ENCODE data around the gene COLEC11.

COLEC11 gene

DNA sequence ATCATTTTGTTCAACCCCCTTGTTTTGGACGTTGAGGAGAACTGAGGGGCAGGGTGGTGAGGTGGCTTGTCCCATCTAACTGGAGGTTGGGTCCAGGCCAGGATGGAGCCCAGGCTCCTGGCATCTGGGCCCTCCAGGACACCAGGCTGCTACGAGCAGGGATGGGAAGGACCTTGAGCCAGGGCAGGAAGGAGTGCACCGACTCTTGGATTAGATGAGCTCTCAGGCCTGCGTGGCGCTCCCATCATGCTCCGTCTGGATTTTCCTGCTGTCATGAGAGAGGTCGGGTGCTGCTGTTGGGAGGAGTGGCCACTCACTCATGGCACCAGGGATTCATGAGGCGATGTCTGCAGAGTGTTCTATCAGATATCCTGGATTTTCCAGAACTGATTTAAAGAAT lies 44.7 kb downstream of the COLEC11 start:
- no peak for DNase-seq

DNA sequence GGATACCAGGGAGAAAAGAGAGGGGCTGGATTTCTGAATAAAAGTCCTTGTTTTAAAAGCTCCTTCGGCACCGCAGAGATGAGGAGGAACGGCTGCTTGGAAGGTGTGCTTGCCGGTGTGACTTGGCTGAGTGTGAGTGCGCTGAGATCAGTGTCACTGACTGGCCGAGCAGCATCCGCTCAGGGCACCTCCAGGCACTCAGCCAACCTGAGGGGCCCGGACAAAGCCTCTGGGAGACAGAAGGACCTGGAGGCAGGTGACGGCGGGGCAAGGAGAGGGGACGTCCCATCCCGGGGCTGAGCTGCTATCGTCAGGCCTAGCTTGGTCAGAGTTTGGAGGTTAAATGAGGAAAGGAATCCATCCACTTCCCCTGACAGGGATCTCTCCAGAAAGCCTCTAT lies 46.3 kb downstream of the COLEC11 start:
- DNase-seq, result no peak

DNA sequence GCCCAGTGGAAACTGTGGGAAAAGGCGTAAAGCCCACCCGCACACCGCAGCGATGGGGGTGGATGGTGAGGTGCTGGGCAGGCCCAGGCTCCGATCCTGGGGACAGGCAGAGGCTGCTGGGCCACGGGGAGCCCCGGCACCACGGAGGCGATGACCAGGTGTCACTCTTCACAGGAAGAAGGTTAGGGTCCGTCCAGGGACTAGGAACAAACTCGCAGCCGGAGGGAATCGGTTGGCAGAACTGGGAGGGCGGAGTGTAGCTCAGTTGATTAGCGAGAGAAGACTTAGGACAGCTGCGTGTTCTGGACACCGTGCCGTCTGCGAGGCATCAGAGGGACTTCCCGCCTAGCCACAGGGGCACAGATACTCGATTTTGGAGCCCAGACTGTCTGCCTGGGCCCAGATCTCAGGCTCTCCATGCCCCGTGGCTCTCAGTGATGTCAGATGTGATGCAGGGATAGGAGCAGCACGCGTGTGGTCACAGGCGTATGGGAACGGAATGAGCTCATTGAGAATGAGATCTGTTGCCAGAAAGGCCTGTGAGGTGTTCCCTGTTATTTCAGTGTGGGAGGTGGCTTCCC lies 47.0 kb downstream of the COLEC11 start:
- no peak for DNase-seq

DNA sequence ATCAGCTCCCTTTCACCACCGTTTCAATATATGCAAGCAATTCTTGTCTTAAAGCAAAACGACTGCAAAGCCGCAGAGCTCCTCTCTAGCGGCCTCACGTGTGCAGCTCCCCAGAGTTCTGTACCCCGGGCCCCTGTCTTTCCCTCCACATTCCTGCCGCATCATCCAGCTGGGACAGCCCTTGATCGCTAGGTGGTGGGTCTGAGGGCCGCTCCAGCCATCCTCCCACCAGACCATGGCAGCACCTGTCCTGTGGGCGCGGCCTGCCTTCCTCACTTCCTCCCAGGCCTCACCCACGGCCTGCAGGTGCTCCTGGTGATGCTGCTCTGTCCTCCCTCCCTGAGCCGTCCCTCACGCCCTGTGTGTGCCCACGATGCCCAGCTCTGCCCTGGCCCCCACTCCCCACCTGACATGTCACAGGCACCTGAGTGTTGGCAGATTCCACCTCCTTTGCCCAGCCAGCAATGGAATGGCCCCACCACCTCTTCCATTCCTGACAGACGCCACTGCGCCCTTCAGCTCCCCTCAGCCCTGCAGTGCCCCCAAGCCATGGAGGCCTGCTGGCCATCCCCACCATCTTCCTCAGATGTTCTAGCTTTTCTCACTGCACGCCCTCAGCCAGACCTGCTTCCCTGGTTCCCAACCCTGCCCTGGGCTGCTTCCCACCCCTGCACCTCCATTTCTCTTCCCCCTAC lies 47.8 kb downstream of the COLEC11 start:
- DNase-seq, result no peak

DNA sequence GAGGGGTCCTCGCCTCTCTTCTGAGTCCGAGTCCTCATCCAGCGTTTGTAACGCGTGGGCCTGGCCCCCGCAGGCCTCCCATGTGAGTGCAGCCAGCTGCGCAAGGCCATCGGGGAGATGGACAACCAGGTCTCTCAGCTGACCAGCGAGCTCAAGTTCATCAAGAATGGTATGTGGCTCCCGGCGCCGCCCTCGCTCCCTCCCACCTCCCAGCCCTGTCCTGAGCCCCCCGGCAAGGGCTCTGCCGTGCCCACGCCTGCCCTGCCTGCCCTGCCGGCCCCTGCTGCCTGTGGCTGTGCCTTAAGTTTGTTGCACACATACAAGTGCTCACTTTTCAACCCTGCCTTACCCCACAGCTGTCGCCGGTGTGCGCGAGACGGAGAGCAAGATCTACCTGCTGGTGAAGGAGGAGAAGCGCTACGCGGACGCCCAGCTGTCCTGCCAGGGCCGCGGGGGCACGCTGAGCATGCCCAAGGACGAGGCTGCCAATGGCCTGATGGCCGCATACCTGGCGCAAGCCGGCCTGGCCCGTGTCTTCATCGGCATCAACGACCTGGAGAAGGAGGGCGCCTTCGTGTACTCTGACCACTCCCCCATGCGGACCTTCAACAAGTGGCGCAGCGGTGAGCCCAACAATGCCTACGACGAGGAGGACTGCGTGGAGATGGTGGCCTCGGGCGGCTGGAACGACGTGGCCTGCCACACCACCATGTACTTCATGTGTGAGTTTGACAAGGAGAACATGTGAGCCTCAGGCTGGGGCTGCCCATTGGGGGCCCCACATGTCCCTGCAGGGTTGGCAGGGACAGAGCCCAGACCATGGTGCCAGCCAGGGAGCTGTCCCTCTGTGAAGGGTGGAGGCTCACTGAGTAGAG lies 48.7 kb downstream of the COLEC11 start:
- no peak for DNase-seq

DNA sequence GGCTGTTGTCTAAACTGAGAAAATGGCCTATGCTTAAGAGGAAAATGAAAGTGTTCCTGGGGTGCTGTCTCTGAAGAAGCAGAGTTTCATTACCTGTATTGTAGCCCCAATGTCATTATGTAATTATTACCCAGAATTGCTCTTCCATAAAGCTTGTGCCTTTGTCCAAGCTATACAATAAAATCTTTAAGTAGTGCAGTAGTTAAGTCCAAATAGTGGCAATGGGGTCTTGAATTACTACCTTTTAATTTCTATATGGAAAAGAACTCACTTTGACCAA lies 49.3 kb downstream of the COLEC11 start:
- no peak for DNase-seq

DNA sequence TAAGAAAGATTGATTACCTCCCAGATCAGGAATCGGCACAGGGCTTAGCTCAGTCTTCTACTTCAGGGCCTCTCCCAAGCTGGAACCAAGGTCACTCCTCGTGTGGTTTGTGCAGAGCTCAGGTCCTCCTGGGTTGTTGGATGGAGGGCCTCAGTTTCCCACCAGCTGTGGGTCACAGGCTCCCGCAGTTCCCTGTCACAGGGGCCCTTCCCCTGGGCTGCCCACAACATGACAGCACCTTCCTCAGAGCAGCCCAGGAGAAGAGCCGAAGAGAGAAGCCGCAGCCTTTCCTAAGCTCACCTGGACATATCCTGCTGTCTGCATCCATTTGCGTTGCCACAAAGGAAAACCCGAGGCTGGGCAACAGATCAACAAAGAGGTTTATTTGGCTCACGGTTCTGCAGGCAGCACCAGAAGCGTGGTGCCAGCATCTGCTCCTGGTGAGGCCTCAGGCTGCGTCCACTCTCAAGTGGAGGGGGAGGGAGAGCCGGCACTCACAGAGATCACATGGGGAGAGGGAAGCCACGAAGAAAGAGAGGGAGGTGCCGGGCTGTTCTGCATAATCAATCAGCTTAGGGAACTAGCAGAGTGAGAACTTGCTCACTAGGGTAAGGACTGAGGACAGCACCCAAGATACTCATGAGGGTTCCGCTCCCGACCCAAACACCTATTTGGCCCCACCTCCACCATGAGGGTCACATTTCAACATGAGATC lies 50.1 kb downstream of the COLEC11 start:
- DNase-seq, result no peak

DNA sequence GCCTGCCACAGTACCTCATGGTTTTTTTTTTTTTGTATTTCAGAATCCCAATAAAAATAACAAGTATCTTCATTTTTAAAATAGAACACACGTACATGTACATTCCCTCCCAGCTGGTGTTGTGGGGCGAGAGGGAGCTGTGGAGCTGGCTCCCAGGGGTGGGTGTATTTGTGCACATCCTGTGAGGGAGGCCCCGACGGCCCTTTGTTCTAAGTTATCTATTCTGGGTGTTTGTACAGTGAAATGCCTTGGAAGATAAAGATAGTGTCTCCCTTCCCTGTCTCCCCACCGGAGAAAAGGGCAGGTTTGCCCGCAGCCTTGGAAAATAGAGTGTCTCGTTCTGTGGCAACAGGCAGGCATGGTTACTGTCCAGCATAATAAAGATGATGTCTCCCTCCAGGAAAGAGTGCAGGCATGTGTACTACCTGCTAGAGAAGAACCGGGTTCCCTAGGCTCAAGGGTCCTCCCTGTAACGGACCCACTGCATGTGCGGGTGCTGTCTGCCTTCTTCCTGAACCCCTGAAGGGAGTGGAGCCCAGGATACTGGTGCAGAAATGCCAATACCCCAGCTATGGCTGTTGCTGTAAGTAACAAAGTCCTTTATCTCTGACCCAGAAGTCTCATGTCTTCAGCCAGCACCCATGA lies 51.0 kb downstream of the COLEC11 start:
- DNase-seq, result no peak

DNA sequence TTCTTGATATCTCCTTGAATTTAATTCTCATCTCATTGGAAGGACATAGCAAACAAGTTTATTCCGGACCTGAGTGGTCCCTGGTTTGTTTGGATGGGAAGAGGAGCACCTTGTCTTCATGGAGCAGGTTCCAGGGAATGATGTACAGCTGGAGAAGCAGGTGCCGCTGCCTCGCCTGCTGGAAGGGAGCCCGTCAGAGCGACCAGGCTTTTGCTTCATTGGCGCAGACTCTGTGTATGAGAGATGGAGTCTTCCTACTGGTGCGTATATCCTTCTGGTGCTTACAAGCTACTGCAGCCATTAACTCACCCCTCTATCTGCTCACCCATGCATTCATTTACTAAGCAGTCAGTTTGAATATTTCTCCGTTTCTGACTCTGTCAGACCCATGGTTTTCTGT lies 51.5 kb downstream of the COLEC11 start:
- DNase-seq, result no peak

DNA sequence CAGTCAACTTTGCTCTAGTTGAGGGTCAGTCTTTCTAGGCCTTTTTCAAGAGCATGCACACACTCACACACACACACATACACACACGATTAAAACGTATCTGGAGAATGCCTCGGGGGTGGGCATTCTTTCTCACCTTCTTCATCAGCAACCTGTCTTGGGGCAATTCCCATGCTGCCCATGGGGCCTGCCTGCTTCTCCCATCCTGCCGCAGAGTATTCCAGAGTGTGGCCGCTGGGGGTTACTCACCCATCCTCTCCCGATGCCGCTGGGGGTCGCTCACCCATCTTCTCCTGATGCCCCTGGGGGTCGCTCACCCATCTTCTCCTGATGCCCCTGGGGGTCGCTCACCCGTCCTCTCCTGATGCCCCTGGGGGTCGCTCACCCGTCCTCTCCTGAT lies 52.3 kb downstream of the COLEC11 start:
- no peak for DNase-seq

DNA sequence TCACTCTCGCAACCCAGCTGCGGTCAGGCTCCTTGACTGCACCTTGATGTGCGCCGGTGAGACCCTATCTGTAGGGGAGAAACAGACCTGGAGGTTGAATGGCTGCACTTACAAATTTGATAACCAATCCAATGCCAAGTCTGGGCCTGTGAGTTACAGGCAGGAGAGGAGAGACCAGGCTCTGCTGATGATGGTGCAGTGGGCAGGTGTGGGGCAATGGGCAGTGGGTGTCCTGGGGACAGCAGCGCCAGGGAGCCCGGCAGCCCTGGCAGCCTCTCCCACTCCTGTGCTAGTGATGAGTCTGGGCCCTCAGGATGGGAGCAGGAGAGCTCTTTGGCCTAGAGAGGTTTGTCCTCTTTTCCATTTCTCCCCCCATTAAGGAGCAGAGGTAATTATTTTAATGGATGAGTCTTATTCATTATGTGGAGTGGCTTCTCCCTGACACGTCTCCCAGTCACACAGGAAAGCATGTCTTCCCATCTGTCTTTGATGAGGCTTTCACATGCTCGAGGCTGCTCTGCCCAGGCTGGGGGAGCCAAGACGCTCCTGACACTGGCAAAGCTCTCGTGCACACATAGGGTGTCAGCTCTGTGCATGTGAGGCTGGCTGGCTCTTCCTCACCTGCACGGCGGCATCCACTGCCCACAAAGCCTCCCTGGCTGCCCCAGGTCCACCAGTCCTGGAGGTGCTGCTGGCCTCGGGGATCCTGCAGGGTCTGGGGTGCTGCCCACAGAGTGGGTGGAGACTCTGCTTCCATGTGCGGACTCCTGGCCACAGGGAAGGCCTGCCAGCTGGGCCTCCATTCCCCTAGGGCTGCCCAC lies 53.1 kb downstream of the COLEC11 start:
- no peak for DNase-seq

DNA sequence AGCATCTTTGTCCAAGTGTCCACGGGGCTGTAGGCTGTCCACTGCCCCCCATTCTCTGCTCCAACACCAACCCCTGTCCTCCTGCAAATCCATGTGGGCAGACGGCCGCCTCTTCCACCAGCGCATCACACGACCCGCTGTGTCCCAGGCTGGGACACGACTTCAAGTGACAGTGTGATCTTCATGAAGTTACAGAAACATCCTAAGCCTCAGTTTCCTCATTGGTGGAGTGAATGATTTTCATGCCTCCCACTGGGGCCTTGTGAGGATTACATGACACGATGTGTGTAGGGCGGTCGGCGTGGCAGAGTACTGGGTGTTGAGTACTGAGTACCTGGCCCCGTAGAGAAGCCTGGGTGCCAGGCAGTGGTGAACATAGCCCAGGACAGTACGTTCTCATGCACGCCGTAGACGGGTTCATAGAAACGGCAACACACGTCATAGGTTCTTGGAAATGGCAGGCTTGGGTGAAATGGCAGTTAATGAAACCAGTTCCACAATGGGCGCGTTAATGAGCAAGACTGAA lies 53.8 kb downstream of the COLEC11 start:
- no peak for DNase-seq

DNA sequence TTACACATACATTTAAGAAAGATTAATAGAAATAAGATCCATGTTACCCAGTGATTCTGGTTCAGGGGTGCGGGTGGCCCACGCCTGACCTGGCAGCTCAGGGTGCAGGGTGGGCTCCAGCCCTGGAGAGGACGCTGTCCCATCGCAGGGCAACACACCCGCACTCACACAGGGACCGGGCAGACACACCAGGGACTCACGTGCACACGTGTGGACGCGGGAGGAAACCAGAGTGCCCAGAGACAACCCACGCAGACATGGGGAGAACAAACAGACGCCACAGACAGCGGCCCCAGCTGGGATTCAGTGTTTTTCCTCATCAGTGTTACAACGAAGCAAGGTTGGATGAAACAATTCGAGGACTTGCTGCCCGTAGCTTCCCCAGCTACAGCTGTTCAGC lies 54.7 kb downstream of the COLEC11 start:
- no peak for DNase-seq

DNA sequence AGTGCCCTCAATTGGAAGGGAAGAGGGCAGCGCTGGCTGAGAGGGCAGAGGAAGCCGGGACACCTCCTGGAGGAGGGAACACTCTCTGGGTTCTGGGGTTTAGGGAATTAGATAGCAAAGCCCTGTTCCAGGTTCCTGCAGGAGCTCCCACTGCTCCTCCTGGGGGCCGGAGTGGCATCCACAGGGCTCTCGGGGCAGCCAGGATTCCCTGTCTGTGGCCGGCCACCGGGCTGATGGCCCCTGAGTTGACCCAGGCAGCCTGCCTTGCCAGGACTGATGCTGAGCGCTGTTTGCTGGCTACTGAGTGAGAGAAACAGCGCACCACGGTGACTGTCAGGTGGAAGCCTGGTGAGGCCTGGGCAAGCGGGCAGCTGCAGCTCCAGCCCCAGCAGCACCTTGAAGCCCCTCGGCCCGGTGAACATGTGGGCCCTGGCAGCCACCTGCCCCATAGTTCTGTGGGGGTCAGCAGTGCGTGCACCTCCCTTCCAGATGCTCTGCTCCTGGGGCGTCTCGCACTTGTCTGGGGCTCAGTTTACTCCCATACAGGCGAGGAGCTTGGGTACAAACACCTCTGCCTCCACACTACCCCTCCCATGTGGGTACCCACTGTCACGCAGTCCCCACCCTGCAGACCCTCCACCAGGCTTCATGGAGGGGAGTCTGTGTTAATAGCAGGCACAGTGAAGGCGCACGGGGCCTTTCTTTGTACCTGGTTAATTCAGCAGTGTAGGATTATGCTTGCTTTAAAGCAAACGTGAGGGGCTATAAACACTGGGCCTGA lies 55.4 kb downstream of the COLEC11 start:
- DNase-seq, result no peak

DNA sequence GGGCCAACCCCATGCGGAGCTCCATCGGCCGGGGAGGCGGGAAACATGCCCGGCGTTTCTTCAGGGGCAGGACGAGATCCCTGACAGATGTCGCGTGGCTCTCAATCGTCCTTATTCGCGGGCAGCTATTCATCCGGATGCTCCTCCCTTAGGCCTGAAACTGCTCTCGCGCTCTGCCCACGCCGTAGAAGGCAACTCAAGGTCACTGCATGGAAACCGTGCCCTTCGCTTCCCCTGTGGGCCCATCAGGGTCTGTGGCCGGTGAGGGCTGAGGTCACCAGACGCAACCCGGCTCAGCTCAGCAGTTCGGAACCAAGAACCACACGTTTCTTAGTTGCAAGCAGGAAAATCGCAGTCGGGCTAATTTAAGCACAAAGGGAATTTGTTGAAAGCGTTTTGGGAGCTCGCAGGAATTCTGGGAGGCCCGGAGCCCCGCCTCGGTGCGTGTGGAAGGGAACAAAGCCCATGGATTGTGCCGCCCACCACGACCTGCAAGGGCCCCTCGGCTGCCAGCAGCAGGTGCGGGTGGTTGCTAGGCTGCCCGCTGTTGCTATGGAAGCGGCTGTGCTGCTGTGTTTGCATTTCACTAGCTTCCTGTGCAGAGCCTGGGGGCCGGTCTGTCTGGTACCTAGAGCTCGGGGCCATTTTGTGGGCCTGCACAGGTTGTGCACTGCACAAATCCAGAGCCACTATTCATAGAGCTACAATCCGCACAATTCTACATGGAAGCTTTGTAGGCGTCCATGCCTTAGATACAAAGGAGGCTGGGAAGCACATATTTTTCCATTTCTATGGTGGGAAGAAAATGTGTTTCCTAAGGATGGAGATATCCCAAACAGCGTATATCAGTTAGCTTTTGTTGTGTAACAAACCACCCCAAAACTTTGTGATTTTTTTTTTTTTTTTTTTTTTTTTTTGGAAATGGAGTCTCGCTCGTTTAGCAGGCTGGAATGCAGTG lies 57.1 kb downstream of the COLEC11 start:
- peak; percentile 74 for DNase-seq

DNA sequence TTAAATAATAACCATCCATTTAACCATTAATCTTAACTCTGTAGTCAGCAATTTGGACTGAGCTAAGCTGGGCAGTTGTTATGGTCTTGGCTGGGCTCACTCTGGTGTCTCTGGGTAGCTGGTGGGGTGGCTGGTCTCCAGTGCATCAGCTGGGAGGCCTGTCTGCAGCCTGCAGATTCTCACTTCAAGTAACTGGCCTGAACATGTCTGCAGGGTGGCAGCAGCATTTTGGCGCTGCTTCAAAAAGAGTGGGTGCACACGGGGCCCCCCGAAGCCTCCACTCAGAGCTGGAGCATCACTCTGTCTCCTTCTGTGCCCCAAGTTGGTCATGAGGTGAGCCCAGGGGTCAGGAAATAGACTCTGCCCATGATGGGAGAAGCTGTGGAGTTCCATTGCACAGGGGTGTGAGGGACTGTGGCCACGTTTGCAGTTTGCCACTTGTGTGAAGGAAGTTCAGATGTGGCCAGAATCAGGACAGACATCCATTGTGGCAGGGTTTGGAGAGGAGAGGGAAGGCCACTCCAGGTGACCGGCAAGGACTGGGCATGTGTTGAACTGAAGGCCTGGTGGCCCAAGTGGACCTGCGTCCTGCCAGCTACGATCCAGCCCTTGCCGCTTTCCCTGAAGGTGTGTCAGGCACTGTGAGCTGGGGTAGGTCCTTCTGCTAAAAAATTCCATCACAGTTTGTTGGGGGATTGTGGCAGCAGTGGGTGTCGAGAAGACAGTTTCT lies 58.1 kb downstream of the COLEC11 start:
- no peak for DNase-seq

DNA sequence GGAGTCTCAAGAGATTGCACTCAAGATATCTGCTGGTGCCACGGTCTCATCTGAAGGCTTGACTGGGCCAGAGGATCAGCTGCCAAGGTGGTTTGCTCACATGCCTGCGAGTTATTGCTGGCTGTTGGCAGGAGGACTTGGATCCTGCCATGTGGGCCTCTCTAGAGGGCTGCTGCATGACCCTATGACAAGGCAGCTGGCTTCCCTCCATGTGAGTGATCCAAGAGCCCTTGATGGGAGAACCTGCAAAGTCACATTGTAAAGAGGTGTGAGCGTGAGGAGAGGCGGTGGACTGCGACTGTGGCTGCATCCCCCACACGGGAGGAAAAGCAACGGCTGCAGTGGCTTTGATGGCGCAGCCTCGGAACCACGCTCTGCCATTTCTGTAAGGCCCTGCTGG lies 59.1 kb downstream of the COLEC11 start:
- no peak for DNase-seq

DNA sequence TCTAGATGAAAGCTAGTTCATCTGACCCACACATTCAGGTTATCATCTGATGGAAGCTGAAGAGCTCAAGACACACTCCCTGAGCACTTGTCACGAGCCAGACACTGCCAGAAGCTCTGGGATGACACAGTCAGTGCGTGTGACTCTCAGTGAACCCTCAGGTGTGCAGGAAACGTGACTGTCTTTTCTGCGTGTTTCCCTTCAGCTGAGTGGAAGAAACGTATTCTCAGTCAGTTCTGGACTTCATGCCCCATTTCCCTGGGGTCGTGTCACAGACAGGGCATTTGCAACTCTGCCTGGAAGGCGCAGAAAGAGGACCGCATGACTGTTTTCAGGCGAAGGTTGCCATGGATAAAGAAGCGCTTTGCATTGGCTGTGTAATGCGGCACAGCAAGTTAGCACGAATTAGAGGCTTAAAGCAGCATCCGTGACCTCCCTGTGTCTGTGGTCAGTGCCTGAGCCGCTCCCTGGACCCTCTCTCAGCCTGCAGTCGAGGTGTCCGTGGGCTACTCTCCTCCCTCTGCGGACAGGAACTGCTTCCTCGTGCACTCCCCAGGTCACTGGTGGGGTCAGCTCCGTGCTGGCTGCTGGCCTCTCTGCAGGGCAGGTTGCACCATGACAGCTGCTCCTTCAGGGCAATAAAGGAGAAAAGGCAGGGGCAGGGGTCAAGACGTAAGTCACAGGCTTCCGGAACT lies 59.8 kb downstream of the COLEC11 start:
- no peak for DNase-seq

All from CD4-positive, alpha-beta T cell treated with Interleukin-10 for 1 hour (primary cell).